Measurements from ENCODE around the gene FURIN.
A peak's percentile ranks its signal among the peaks of the same experiment; 100 is the strongest.

The FURIN gene

DNA sequence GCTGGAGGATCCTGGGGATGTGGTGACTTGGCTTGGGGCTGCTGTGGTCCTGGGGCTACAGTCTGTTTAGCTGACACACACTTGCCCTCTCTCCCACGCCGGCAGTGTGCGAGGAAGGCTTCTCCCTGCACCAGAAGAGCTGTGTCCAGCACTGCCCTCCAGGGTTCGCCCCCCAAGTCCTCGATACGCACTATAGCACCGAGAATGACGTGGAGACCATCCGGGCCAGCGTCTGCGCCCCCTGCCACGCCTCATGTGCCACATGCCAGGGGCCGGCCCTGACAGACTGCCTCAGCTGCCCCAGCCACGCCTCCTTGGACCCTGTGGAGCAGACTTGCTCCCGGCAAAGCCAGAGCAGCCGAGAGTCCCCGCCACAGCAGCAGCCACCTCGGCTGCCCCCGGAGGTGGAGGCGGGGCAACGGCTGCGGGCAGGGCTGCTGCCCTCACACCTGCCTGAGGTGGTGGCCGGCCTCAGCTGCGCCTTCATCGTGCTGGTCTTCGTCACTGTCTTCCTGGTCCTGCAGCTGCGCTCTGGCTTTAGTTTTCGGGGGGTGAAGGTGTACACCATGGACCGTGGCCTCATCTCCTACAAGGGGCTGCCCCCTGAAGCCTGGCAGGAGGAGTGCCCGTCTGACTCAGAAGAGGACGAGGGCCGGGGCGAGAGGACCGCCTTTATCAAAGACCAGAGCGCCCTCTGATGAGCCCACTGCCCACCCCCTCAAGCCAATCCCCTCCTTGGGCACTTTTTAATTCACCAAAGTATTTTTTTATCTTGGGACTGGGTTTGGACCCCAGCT, 13.0 kb downstream of the FURIN start:
- H3K4me1 ChIP-seq (ENCODE audit: control insufficient read depth, insufficient read depth, low read length) = peaks cover 2% of the 10 kb centered on the region
- no peak overlapping the region for H3K9ac ChIP-seq (ENCODE audit: low read depth, low read length)
- H3K4me3 ChIP-seq (ENCODE audit: low read depth, low read length) = no peak overlapping the region
- no peaks in the 10 kb centered on the region for H3K9me3 ChIP-seq (ENCODE audit: control insufficient read depth, insufficient read depth, low read length)
- peaks cover 55% of the 10 kb centered on the region for H3K36me3 ChIP-seq (ENCODE audit: control insufficient read depth, insufficient read depth, low read length)
- no peaks in the 10 kb centered on the region for H3K27me3 ChIP-seq (ENCODE audit: control insufficient read depth, insufficient read depth, low read length)

DNA sequence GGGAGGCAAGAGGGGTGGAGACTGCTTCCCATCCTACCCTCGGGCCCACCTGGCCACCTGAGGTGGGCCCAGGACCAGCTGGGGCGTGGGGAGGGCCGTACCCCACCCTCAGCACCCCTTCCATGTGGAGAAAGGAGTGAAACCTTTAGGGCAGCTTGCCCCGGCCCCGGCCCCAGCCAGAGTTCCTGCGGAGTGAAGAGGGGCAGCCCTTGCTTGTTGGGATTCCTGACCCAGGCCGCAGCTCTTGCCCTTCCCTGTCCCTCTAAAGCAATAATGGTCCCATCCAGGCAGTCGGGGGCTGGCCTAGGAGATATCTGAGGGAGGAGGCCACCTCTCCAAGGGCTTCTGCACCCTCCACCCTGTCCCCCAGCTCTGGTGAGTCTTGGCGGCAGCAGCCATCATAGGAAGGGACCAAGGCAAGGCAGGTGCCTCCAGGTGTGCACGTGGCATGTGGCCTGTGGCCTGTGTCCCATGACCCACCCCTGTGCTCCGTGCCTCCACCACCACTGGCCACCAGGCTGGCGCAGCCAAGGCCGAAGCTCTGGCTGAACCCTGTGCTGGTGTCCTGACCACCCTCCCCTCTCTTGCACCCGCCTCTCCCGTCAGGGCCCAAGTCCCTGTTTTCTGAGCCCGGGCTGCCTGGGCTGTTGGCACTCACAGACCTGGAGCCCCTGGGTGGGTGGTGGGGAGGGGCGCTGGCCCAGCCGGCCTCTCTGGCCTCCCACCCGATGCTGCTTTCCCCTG, 13.8 kb downstream of the FURIN start:
- H3K9me3 ChIP-seq (ENCODE audit: control insufficient read depth, insufficient read depth, low read length) = no peaks in the 10 kb centered on the region
- H3K36me3 ChIP-seq (ENCODE audit: control insufficient read depth, insufficient read depth, low read length) = peaks cover 47% of the 10 kb centered on the region
- H3K4me1 ChIP-seq (ENCODE audit: control insufficient read depth, insufficient read depth, low read length) = peaks cover 2% of the 10 kb centered on the region
- no peaks in the 10 kb centered on the region for H3K27me3 ChIP-seq (ENCODE audit: control insufficient read depth, insufficient read depth, low read length)
- no peak overlapping the region for H3K9ac ChIP-seq (ENCODE audit: low read depth, low read length)
- no peak overlapping the region for H3K4me3 ChIP-seq (ENCODE audit: low read depth, low read length)

DNA sequence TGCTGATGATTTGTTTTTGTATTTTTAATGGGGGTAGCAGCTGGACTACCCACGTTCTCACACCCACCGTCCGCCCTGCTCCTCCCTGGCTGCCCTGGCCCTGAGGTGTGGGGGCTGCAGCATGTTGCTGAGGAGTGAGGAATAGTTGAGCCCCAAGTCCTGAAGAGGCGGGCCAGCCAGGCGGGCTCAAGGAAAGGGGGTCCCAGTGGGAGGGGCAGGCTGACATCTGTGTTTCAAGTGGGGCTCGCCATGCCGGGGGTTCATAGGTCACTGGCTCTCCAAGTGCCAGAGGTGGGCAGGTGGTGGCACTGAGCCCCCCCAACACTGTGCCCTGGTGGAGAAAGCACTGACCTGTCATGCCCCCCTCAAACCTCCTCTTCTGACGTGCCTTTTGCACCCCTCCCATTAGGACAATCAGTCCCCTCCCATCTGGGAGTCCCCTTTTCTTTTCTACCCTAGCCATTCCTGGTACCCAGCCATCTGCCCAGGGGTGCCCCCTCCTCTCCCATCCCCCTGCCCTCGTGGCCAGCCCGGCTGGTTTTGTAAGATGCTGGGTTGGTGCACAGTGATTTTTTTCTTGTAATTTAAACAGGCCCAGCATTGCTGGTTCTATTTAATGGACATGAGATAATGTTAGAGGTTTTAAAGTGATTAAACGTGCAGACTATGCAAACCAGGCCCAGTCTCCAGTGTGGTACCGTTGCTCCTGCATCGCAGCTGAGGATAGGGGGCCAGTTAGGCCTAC, 14.6 kb downstream of the FURIN start:
- Histone ChIP-seq H3K4me3 (ENCODE audit: low read depth, low read length) (no peak overlapping the region), H3K27me3 (ENCODE audit: control insufficient read depth, insufficient read depth, low read length) (no peaks in the 10 kb centered on the region), H3K4me1 (ENCODE audit: control insufficient read depth, insufficient read depth, low read length) (peaks cover 2% of the 10 kb centered on the region), H3K9me3 (ENCODE audit: control insufficient read depth, insufficient read depth, low read length) (no peaks in the 10 kb centered on the region), H3K36me3 (ENCODE audit: control insufficient read depth, insufficient read depth, low read length) (peaks cover 41% of the 10 kb centered on the region), H3K9ac (ENCODE audit: low read depth, low read length) (no peak overlapping the region)

DNA sequence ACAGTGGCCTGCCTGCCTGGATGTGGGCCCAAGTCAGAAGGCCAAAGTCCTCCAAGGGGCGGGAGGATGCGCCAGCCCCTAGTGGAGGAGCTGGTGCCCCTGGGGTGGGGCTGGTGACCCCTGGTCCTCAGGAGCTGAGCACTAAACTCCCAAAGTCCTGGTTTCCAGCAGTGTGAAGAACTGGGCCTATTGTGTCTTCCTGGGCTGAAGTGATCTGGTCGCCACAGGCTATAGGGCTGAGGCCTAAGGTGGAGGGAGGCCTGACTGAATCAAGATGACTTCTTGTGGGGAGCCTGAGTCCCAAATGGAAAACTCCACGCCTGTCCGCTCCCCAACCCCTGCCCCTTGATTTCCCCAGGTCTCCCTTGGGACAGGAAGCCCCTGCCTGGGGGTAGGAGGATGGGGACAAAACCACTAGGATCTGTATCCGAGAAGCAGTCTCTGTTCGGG, 15.2 kb downstream of the FURIN start:
- H3K9ac ChIP-seq (ENCODE audit: low read depth, low read length) = no peak overlapping the region

DNA sequence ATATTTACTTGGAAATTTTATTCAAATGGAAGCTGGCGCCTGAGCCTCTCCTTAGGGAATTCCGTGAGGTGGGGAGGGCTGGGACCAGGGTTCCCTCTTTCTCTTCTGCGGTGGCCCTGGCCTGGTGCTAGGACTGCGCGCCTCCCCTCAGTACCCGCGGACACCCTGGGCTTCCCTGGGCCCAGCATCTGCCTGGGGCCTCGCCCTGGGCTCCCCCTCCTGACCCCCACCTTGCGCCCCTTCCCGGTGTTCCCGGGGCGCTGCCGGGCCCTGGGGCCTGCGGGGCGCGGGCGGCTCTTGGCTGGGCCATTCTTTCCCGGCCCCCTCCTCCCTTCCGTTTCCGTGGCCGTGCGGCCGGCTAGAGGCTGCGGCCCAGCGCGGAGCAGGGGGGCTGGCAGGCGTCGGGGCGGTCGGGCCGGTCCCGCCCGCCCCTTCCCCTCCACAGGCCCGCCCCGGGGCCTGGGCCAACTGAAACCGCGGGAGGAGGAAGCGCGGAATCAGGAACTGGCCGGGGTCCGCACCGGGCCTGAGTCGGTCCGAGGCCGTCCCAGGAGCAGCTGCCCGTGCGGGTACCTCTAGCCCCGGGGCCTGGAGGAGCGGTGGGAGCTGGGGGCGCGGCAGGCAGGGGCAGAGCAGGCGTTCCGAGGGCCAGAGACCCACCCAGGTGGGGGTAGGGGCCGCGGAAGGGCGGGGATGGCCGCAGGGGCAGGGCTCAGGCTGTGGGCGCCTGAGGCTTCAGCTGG, 15.8 kb downstream of the FURIN start, which contains the start of gene FES:
Gene FES, plus strand, starts transcription at position 529 of the 743 bp plus-strand sequence. CDS start 542 bp downstream, outside the sequence.
- Histone ChIP-seq H3K4me1 (ENCODE audit: control insufficient read depth, insufficient read depth, low read length) (peaks cover 2% of the 10 kb centered on the region), H3K9me3 (ENCODE audit: control insufficient read depth, insufficient read depth, low read length) (no peaks in the 10 kb centered on the region), H3K9ac (ENCODE audit: low read depth, low read length) (peak within 1 kb of the TSS; percentile 54), H3K36me3 (ENCODE audit: control insufficient read depth, insufficient read depth, low read length) (peaks cover 29% of the 10 kb centered on the region), H3K4me3 (ENCODE audit: low read depth, low read length) (peak within 1 kb of the TSS; percentile 26), H3K27me3 (ENCODE audit: control insufficient read depth, insufficient read depth, low read length) (no peaks in the 10 kb centered on the region)

More for the DNA sequence above, 15.2 kb downstream of the FURIN start:
- H3K27me3 ChIP-seq (ENCODE audit: control insufficient read depth, insufficient read depth, low read length) = no peaks in the 10 kb centered on the region
- peaks cover 2% of the 10 kb centered on the region for H3K4me1 ChIP-seq (ENCODE audit: control insufficient read depth, insufficient read depth, low read length)
- no peak overlapping the region for H3K4me3 ChIP-seq (ENCODE audit: low read depth, low read length)
- no peaks in the 10 kb centered on the region for H3K9me3 ChIP-seq (ENCODE audit: control insufficient read depth, insufficient read depth, low read length)
- peaks cover 35% of the 10 kb centered on the region for H3K36me3 ChIP-seq (ENCODE audit: control insufficient read depth, insufficient read depth, low read length)

DNA sequence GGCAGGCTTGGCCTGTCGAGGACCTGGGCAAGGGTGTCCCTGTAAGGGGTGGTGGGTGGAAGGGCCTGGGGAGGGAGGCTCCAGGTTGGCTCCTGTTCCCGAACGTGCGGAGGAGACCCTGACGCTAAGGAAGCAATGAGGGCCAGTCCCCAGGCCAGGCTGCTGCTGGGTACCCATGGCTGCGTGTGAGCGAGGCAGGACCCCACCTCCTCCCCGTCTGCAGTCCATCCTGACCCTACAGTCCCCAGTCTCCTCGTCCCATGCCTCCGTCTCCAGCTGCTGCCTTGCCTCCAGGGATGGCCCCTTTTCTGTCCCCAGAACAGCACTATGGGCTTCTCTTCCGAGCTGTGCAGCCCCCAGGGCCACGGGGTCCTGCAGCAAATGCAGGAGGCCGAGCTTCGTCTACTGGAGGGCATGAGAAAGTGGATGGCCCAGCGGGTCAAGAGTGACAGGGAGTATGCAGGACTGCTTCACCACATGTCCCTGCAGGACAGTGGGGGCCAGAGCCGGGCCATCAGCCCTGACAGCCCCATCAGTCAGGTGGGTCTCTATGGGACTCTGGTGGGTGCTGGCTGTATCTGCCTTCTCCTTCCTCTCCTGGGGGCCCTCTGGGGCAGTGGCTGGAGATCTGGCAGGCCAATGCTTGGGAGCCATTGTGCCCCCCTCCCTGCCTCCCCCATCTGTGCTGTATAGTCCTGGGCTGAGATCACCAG, 16.5 kb downstream of the FURIN start:
- Histone ChIP-seq H3K9ac (ENCODE audit: low read depth, low read length) (peak overlapping the region; percentile 54), H3K4me3 (ENCODE audit: low read depth, low read length) (peak overlapping the region; percentile 26), H3K4me1 (ENCODE audit: control insufficient read depth, insufficient read depth, low read length) (peaks cover 2% of the 10 kb centered on the region), H3K9me3 (ENCODE audit: control insufficient read depth, insufficient read depth, low read length) (no peaks in the 10 kb centered on the region), H3K27me3 (ENCODE audit: control insufficient read depth, insufficient read depth, low read length) (no peaks in the 10 kb centered on the region), H3K36me3 (ENCODE audit: control insufficient read depth, insufficient read depth, low read length) (peaks cover 23% of the 10 kb centered on the region)

- H3K36me3 ChIP-seq (ENCODE audit: control insufficient read depth, insufficient read depth, low read length) = peaks cover 15% of the 10 kb centered on the region
- H3K27me3 ChIP-seq (ENCODE audit: control insufficient read depth, insufficient read depth, low read length) = no peaks in the 10 kb centered on the region
- H3K4me3 ChIP-seq (ENCODE audit: low read depth, low read length) = no peak overlapping the region
- no peaks in the 10 kb centered on the region for H3K9me3 ChIP-seq (ENCODE audit: control insufficient read depth, insufficient read depth, low read length)
- no peak overlapping the region for H3K9ac ChIP-seq (ENCODE audit: low read depth, low read length)
- H3K4me1 ChIP-seq (ENCODE audit: control insufficient read depth, insufficient read depth, low read length) = peaks cover 4% of the 10 kb centered on the region
These were observed 17.3 kb downstream of the FURIN start for GRCh38 chr15:90885432-90886290.

DNA sequence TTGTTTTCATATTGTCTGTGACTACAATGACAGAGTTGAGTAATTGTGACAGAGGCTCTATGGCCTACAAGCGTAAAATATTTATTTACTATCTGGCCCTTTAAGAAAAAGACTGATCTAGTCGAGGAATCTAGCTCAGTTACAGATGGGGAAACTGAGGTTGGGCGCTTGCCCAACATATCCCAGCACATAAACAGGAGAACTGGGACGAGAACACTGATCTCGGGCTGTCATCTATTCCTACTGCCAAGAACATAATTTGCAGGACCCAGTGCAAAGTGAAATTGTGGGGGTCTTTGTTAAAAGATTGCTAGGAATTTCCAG, 17.9 kb downstream of the FURIN start:
- H3K27me3 ChIP-seq (ENCODE audit: control insufficient read depth, insufficient read depth, low read length) = no peaks in the 10 kb centered on the region
- no peak overlapping the region for H3K4me3 ChIP-seq (ENCODE audit: low read depth, low read length)
- no peak overlapping the region for H3K9ac ChIP-seq (ENCODE audit: low read depth, low read length)
- H3K36me3 ChIP-seq (ENCODE audit: control insufficient read depth, insufficient read depth, low read length) = peaks cover 10% of the 10 kb centered on the region
- H3K9me3 ChIP-seq (ENCODE audit: control insufficient read depth, insufficient read depth, low read length) = no peaks in the 10 kb centered on the region
- H3K4me1 ChIP-seq (ENCODE audit: control insufficient read depth, insufficient read depth, low read length) = peaks cover 4% of the 10 kb centered on the region

DNA sequence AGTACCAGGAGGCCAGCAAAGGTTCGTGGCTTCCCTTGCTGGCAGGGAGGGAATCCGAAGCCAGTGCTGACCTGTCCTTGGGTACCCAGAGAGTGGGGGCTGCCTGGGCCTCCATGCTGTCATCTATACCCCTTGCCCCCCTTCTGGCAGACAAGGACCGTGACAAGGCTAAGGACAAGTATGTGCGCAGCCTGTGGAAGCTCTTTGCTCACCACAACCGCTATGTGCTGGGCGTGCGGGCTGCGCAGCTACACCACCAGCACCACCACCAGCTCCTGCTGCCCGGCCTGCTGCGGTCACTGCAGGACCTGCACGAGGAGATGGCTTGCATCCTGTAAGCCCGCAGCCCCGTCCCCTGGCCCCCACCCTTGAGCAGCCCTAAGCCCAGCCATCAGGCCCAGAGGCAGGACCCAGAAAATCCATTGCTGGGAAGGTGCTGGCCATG, 18.7 kb downstream of the FURIN start:
- H3K36me3 ChIP-seq (ENCODE audit: control insufficient read depth, insufficient read depth, low read length) = peaks cover 3% of the 10 kb centered on the region
- no peaks in the 10 kb centered on the region for H3K9me3 ChIP-seq (ENCODE audit: control insufficient read depth, insufficient read depth, low read length)
- no peak overlapping the region for H3K9ac ChIP-seq (ENCODE audit: low read depth, low read length)
- peaks cover 4% of the 10 kb centered on the region for H3K4me1 ChIP-seq (ENCODE audit: control insufficient read depth, insufficient read depth, low read length)
- H3K27me3 ChIP-seq (ENCODE audit: control insufficient read depth, insufficient read depth, low read length) = no peaks in the 10 kb centered on the region
- no peak overlapping the region for H3K4me3 ChIP-seq (ENCODE audit: low read depth, low read length)

- Histone ChIP-seq H3K9me3 (ENCODE audit: control insufficient read depth, insufficient read depth, low read length) (no peaks in the 10 kb centered on the region), H3K27me3 (ENCODE audit: control insufficient read depth, insufficient read depth, low read length) (no peaks in the 10 kb centered on the region), H3K36me3 (ENCODE audit: control insufficient read depth, insufficient read depth, low read length) (peaks cover 3% of the 10 kb centered on the region), H3K4me1 (ENCODE audit: control insufficient read depth, insufficient read depth, low read length) (peaks cover 3% of the 10 kb centered on the region), H3K9ac (ENCODE audit: low read depth, low read length) (no peak overlapping the region), H3K4me3 (ENCODE audit: low read depth, low read length) (no peak overlapping the region)
These were observed 20.9 kb downstream of the FURIN start for GRCh38 chr15:90889313-90889730.
